Umbilical cord (tissue), 2 donors: Measurements from ENCODE around the gene KCNJ6. TPM values are rescaled to one million over a fixed set of nuclear protein-coding genes. Genes with fewer than 3 reads are reported as not detected.

Experiments
- DNase-seq: peaks from one replicate; pipeline ENCODE4 v3.0.0-alpha.2; 2015; ENCODE audit warnings: low spot score
- total RNA-seq: library from RNA; depleted of rRNA; stranded (reverse); fragments of >200 nt; gene quantifications from one replicate; pipeline ENCODE4 v1.2.3, GENCODE V29; 2014; ENCODE audit warnings: low replicate concordance; ENCODE audit not compliant: insufficient read depth

KCNJ6 gene
- total RNA-seq, 1 donor from 2014 or later = 1.4 TPM

- DNase-seq = no peak
These were observed 95.2 kb downstream of the KCNJ6 start for GRCh38 chr21:37821092-37821491.

GRCh38 chr21:37819372-37819771 lies 96.9 kb downstream of the KCNJ6 start:
- no peak for DNase-seq

- no peak for DNase-seq
These were observed 99.0 kb downstream of the KCNJ6 start for GRCh38 chr21:37817242-37817641.

- no peak for DNase-seq
These were observed 100.4 kb downstream of the KCNJ6 start for GRCh38 chr21:37815893-37816292.

- DNase-seq = no peak
These were observed 104.5 kb downstream of the KCNJ6 start for GRCh38 chr21:37811711-37812110.

GRCh38 chr21:37808261-37808660 lies 108.0 kb downstream of the KCNJ6 start:
- DNase-seq = no peak

GRCh38 chr21:37805266-37805665 lies 111.0 kb downstream of the KCNJ6 start:
- DNase-seq = no peak

GRCh38 chr21:37804001-37804400 lies 112.3 kb downstream of the KCNJ6 start:
- no peak for DNase-seq

- DNase-seq = no peak
These were observed 113.1 kb downstream of the KCNJ6 start for GRCh38 chr21:37803101-37803651.

GRCh38 chr21:37800456-37801061 lies 115.7 kb downstream of the KCNJ6 start:
- peak; percentile 89 for DNase-seq

GRCh38 chr21:37800057-37800455 lies 116.2 kb downstream of the KCNJ6 start:
- DNase-seq = peak; percentile 80

- DNase-seq = peak; percentile 78
These were observed 116.8 kb downstream of the KCNJ6 start for GRCh38 chr21:37799211-37800056.

- no peak for DNase-seq
These were observed 118.9 kb downstream of the KCNJ6 start for GRCh38 chr21:37797403-37797802.

- no peak for DNase-seq
These were observed 120.2 kb downstream of the KCNJ6 start for GRCh38 chr21:37796011-37796410.

GRCh38 chr21:37793660-37794059 lies 122.6 kb downstream of the KCNJ6 start:
- no peak for DNase-seq

GRCh38 chr21:37792046-37792445 lies 124.2 kb downstream of the KCNJ6 start:
- no peak for DNase-seq

GRCh38 chr21:37790905-37791304 lies 125.4 kb downstream of the KCNJ6 start:
- no peak for DNase-seq

- DNase-seq = no peak
These were observed 127.8 kb downstream of the KCNJ6 start for GRCh38 chr21:37788503-37788902.

GRCh38 chr21:37787456-37787855 lies 128.8 kb downstream of the KCNJ6 start:
- peak; percentile 11 for DNase-seq

- no peak for DNase-seq
These were observed 131.5 kb downstream of the KCNJ6 start for GRCh38 chr21:37784591-37785318.

- DNase-seq = no peak
These were observed 133.2 kb downstream of the KCNJ6 start for GRCh38 chr21:37783016-37783415.
